GM23338 (cell line): ENCODE measurements around the gene FNDC8. TPM values are rescaled to one million over a fixed set of nuclear protein-coding genes. Genes with fewer than 3 reads are reported as not detected.

Experiments
- ATAC-seq: fragments of 200-7000 bp; cut with Tn5 transposase; 3 replicates; pipeline ENCODE4 v1.9.1; 2020
- DNase-seq: peaks from one replicate; pipeline ENCODE4 v3.0.0-alpha.2; 2015; ENCODE audit warnings: low spot score
- H2AFZ ChIP-seq: fragments of 200-600 bp; sonication (generic); 2 replicates; pipeline ENCODE4 v1.8.0; 2016; ENCODE audit warnings: antibody characterized with exemption, mild to moderate bottlenecking, moderate library complexity
- H3F3A ChIP-seq: fragments of 200-600 bp; sonication (generic); replicated peaks from 2 replicates; pipeline ENCODE4 v1.8.0; 2017; ENCODE audit warnings: antibody characterized with exemption, mixed run types, low read depth
- H3K27ac ChIP-seq: fragments of 200-600 bp; sonication (generic); 2 replicates; pipeline ENCODE4 v1.6.1; 2016; ENCODE audit warnings: low read depth
- H3K27me3 ChIP-seq: fragments of 200-600 bp; sonication (generic); 2 replicates; pipeline ENCODE4 v1.8.0; 2016; ENCODE audit warnings: mild to moderate bottlenecking, mixed run types, moderate library complexity; ENCODE audit not compliant: insufficient read depth
- H3K36me3 ChIP-seq: fragments of 200-600 bp; sonication (generic); 2 replicates; pipeline ENCODE4 v1.8.0; 2016; ENCODE audit warnings: mild to moderate bottlenecking; ENCODE audit not compliant: insufficient read depth
- H3K4me1 ChIP-seq: fragments of 200-600 bp; sonication (generic); 2 replicates; pipeline ENCODE4 v1.8.0; 2016; ENCODE audit warnings: mild to moderate bottlenecking, moderate library complexity; ENCODE audit not compliant: insufficient read depth
- H3K4me2 ChIP-seq: fragments of 200-600 bp; sonication (generic); 2 replicates; pipeline ENCODE4 v1.7.1; 2017; ENCODE audit warnings: mixed run types
- H3K4me3 ChIP-seq: fragments of 200-600 bp; sonication (generic); 2 replicates; pipeline ENCODE4 v1.6.1; 2016; ENCODE audit warnings: mixed run types
- H3K79me2 ChIP-seq: fragments of 200-600 bp; sonication (generic); replicated peaks from 2 replicates; pipeline ENCODE4 v1.8.0; 2017; ENCODE audit warnings: mild to moderate bottlenecking; ENCODE audit not compliant: insufficient read depth
- H3K9me2 ChIP-seq: fragments of 200-600 bp; sonication (generic); 2 replicates; pipeline ENCODE4 v1.8.0; 2017; ENCODE audit not compliant: insufficient read depth
- H4K20me1 ChIP-seq: fragments of 200-600 bp; sonication (generic); replicated peaks from 2 replicates; pipeline ENCODE4 v1.8.0; 2017; ENCODE audit warnings: mild to moderate bottlenecking; ENCODE audit not compliant: insufficient read depth
- H3K27ac Mint-ChIP-seq: 2 replicates; pipeline ENCODE4 v1.8.0; 2020; ENCODE audit warnings: inconsistent platforms, mild to moderate bottlenecking, moderate library complexity, mixed read lengths
- H3K27me3 Mint-ChIP-seq: 3 replicates; pipeline ENCODE4 v1.8.0; 2022; ENCODE audit warnings: low read depth, mild to moderate bottlenecking, moderate library complexity, mixed read lengths, inconsistent platforms; ENCODE audit not compliant: insufficient read depth, poor library complexity
- H3K36me3 Mint-ChIP-seq: 3 replicates; pipeline ENCODE4 v1.8.0; 2021; ENCODE audit warnings: low read depth, mild to moderate bottlenecking, inconsistent platforms, moderate library complexity, mixed read lengths
- H3K4me1 Mint-ChIP-seq: 3 replicates; pipeline ENCODE4 v1.8.0; 2020; ENCODE audit warnings: mild to moderate bottlenecking, inconsistent platforms, mixed read lengths
- H3K4me3 Mint-ChIP-seq: 3 replicates; pipeline ENCODE4 v1.8.0; 2021; ENCODE audit warnings: moderate library complexity, mild to moderate bottlenecking, inconsistent platforms, mixed read lengths
- H3K9me3 Mint-ChIP-seq: 3 replicates; pipeline ENCODE4 v1.8.0; 2020; ENCODE audit warnings: moderate library complexity, mild to moderate bottlenecking, inconsistent platforms, mixed read lengths
- CREB1 ChIP-seq: fragments of 250-450 bp; sonication (Bioruptor Pico); IDR thresholded peaks from 2 replicates; pipeline ENCODE4 v1.5.0; 2020; ENCODE audit warnings: low read depth, mild to moderate bottlenecking, moderate library complexity
- CTCF ChIP-seq, 2 experiments: fragments of 200-600 bp in 1 of 2; sonication (generic) in 1 of 2; conservative IDR thresholded peaks; 2 replicates each; pipeline versions ENCODE4 v1.5.1 to v1.6.1; 2016 to 2017; ENCODE audit warnings: antibody characterized with exemption in 2 of 2, low read depth in 2 of 2, mild to moderate bottlenecking in 2 of 2, moderate library complexity in 1 of 2
- ETS1 ChIP-seq: IDR thresholded peaks from 2 replicates; pipeline ENCODE4 v1.6.1; 2016; ENCODE audit warnings: antibody characterized with exemption
- EZH2 ChIP-seq: fragments of 200-600 bp; sonication (generic); IDR thresholded peaks from one replicate; pipeline ENCODE4 v1.8.0; 2017; ENCODE audit warnings: antibody characterized with exemption, mild to moderate bottlenecking, low read depth; ENCODE audit not compliant: unreplicated experiment
- EZH2phosphoT487 ChIP-seq: fragments of 200-600 bp; sonication (generic); IDR thresholded peaks from one replicate; pipeline ENCODE4 v1.8.1; 2018; ENCODE audit warnings: antibody characterized with exemption; ENCODE audit not compliant: unreplicated experiment
- JUNB ChIP-seq: IDR thresholded peaks from one replicate; pipeline ENCODE4 v1.6.1; 2016; ENCODE audit warnings: antibody characterized with exemption; ENCODE audit not compliant: unreplicated experiment
- POLR2AphosphoS5 ChIP-seq: IDR thresholded peaks from 2 replicates; pipeline ENCODE4 v1.6.1; 2016; ENCODE audit warnings: antibody characterized with exemption, low read depth
- REST ChIP-seq: IDR thresholded peaks from one replicate; pipeline ENCODE4 v1.6.1; 2018; ENCODE audit warnings: antibody characterized with exemption; ENCODE audit not compliant: unreplicated experiment
- STAT1 ChIP-seq: IDR thresholded peaks from one replicate; pipeline ENCODE4 v1.6.1; 2016; ENCODE audit warnings: antibody characterized with exemption; ENCODE audit not compliant: unreplicated experiment
- ZNF331 ChIP-seq: fragments of 250-450 bp; sonication (Bioruptor Pico); IDR thresholded peaks from 2 replicates; pipeline ENCODE4 v1.5.0; 2020; ENCODE audit warnings: low read depth, mild to moderate bottlenecking, moderate library complexity
- polyA plus RNA-seq: library from polyadenylated mRNA; unstranded; fragments of >200 nt; fragmentation: Nextera tagmentation; extraction: Ambion mirVana; gene quantifications from 2 replicates; pipeline ENCODE4 v1.2.1, GENCODE V29; 2016
- total RNA-seq: library from RNA; depleted of rRNA; stranded (reverse); fragments of >200 nt; shearing (Covaris generic); gene quantifications from 2 replicates; pipeline ENCODE4 v1.2.3, GENCODE V29; 2014

Gene FNDC8
- total and polyA plus RNA-seq, 2 experiments from 2014 or later = not detected

GRCh38 chr17:35167666-35168065, 46.3 kb downstream of the FNDC8 start:
- Histone ChIP-seq H2AFZ (no peak overlapping the region), H4K20me1 (no peaks in the 10 kb centered on the region), H3K9me2 (no peaks in the 10 kb centered on the region), H3K27ac (no peak overlapping the region), H3K4me3 (no peak overlapping the region), H3K79me2 (no peaks in the 10 kb centered on the region), H3K4me1 (no peaks in the 10 kb centered on the region), H3K36me3 (no peaks in the 10 kb centered on the region), H3K4me2 (no peak overlapping the region), H3K27me3 (no peaks in the 10 kb centered on the region), H3F3A (no peaks in the 10 kb centered on the region)
- no peak for TF ChIP-seq ETS1
- TF ChIP-seq REST = no peak
- TF ChIP-seq CREB1 (CRISPR knock-in tag) = no peak
- TF ChIP-seq STAT1 = no peak
- TF ChIP-seq CTCF (conservative IDR thresholded peaks at IDR 0.05; ENCODE audit: low read depth in 2 of 2) = no peak
- no peak for TF ChIP-seq ZNF331 (CRISPR knock-in tag)
- no peak for TF ChIP-seq EZH2phosphoT487
- no peaks in the 10 kb centered on the region for H3K9me3 Mint-ChIP-seq
- DNase-seq = no peak
- H3K27me3 Mint-ChIP-seq = peaks cover 14% of the 10 kb centered on the region
- H3K36me3 Mint-ChIP-seq = no peaks in the 10 kb centered on the region
- no peak for ATAC-seq
- H3K27ac Mint-ChIP-seq = no peak overlapping the region
- H3K4me3 Mint-ChIP-seq = no peak overlapping the region
- H3K4me1 Mint-ChIP-seq = no peaks in the 10 kb centered on the region

- Mint-ChIP-seq H3K4me1 (no peaks in the 10 kb centered on the region), H3K4me3 (no peak overlapping the region), H3K27me3 (peaks cover 15% of the 10 kb centered on the region), H3K36me3 (no peaks in the 10 kb centered on the region), H3K27ac (no peak overlapping the region), H3K9me3 (no peaks in the 10 kb centered on the region; the same call in 2 of the 3 replicates)
- Histone ChIP-seq H4K20me1 (no peaks in the 10 kb centered on the region), H3F3A (no peaks in the 10 kb centered on the region), H3K27ac (no peak overlapping the region), H3K4me3 (no peak overlapping the region), H3K9me2 (no peaks in the 10 kb centered on the region), H3K4me2 (no peak overlapping the region), H2AFZ (no peak overlapping the region; the same call in 1 of the 2 replicates), H3K4me1 (no peaks in the 10 kb centered on the region), H3K79me2 (no peaks in the 10 kb centered on the region), H3K27me3 (no peaks in the 10 kb centered on the region), H3K36me3 (no peaks in the 10 kb centered on the region)
- no peak for DNase-seq
- no peak for ATAC-seq
- TF ChIP-seq EZH2phosphoT487 (no peak), POLR2AphosphoS5 (no peak), CREB1 (CRISPR knock-in tag) (no peak), STAT1 (no peak), ETS1 (no peak), JUNB (no peak), EZH2 (no peak)
These were observed 48.5 kb downstream of the FNDC8 start for GRCh38 chr17:35169835-35170363.
